Kidney (tissue), 14 donors: ENCODE data around the gene CCDC85A. TPM values are rescaled to one million over a fixed set of nuclear protein-coding genes. Genes with fewer than 3 reads are reported as not detected.

Experiments used
- DNase-seq, 5 donors: peaks; one replicate each; pipeline ENCODE4 v3.0.0-alpha.2; 2013 to 2020
- FAIRE-seq: peaks from 2 replicates; lab custom pipeline; 2012; peaks lifted over from hg19 to GRCh38; lab: Jason Lieb, UNC
- H3K27ac ChIP-seq, 2 donors: one replicate each; pipeline ENCODE4 v1.7.0; 2013; ENCODE audit warnings: low read depth in 2 of 2, low read length in 2 of 2, inconsistent platforms in 1 of 2
- H3K27me3 ChIP-seq: one replicate; pipeline ENCODE4 v1.7.1; 2013; ENCODE audit warnings: low read length, inconsistent platforms; ENCODE audit not compliant: control insufficient read depth, insufficient read depth
- H3K36me3 ChIP-seq, 3 donors: one replicate each; pipeline versions ENCODE4 v1.7.0 to v1.7.1; 2013; ENCODE audit warnings: low read length in 3 of 3, control low read depth in 1 of 3, inconsistent platforms in 1 of 3; ENCODE audit not compliant: insufficient read depth in 3 of 3, control insufficient read depth in 2 of 3
- H3K4me1 ChIP-seq, 3 donors: one replicate each; pipeline versions ENCODE4 v1.7.0 to v1.7.1; 2013; ENCODE audit warnings: low read length in 3 of 3, inconsistent platforms in 1 of 3, low read depth in 1 of 3; ENCODE audit not compliant: control insufficient read depth in 2 of 3, insufficient read depth in 2 of 3
- H3K4me3 ChIP-seq, 3 donors: one replicate each; pipeline versions ENCODE4 v1.7.0 to v1.8.1; 2013; ENCODE audit warnings: low read length in 3 of 3, control low read depth in 1 of 3, inconsistent platforms in 1 of 3
- H3K9ac ChIP-seq, 3 donors: one replicate each; pipeline versions ENCODE4 v1.7.0 to v1.7.1; 2013; ENCODE audit warnings: low read length in 3 of 3, control low read depth in 1 of 3, inconsistent platforms in 1 of 3
- H3K9me3 ChIP-seq, 3 donors: one replicate each; pipeline versions ENCODE4 v1.7.0 to v1.7.1; 2013; ENCODE audit warnings: low read length in 3 of 3, control low read depth in 1 of 3, inconsistent platforms in 1 of 3; ENCODE audit not compliant: control insufficient read depth in 2 of 3, insufficient read depth in 1 of 3
- CTCF ChIP-seq: IDR thresholded peaks from 3 replicates; pipeline ENCODE4 v1.5.1; 2012; ENCODE audit warnings: mild to moderate bottlenecking, moderate library complexity, borderline replicate concordance; ENCODE audit not compliant: insufficient read depth; ENCODE audit errors: extremely low read depth
- intact Hi-C: fragments of 100-400 bp; cut with DNase I; formaldehyde crosslinking; loops from one replicate; pipeline ENCODE4 v1.11.1; 2022
- polyA plus RNA-seq: library from polyadenylated mRNA; stranded (reverse); fragments of 350-450 nt; fragmentation: Illumina TruSeq; extraction: RNeasy Lipid Tissue Mini Kit (QIAGEN cat#74804); gene quantifications from one replicate; pipeline ENCODE4 v1.2.3, GENCODE V29; 2014; ENCODE audit warnings: low read depth, low replicate concordance; ENCODE audit not compliant: insufficient read depth
- total RNA-seq: library from RNA; stranded (reverse); fragmentation: NEBNext Ultra II Directional; extraction: Animal tissue kit (Norgen Biotek cat#: 25700); gene quantifications from one replicate; pipeline ENCODE4 v1.2.1, GENCODE V29; 2021
- donor health status: control.
- donor health status: control.
- donor health status: control.
- donor health status: control.
- donor health status: control.
- donor health status: DM: yes; HTN: yes; CAD: no.
- donor health status: Normal renal cell carcinoma (clear cell type).

Gene CCDC85A
- total and polyA plus RNA-seq, 2 donors from 2014 or later = 0.65 to 2.1 TPM

- FAIRE-seq (no peak), DNase-seq (no peak)
- Histone ChIP-seq H3K27ac (no peak overlapping the region), H3K4me1 (no peaks in the 10 kb centered on the region), H3K9me3 (no peaks in the 10 kb centered on the region), H3K9ac (no peak overlapping the region), H3K36me3 (no peaks in the 10 kb centered on the region), H3K27me3 (no peaks in the 10 kb centered on the region), H3K4me3 (no peak overlapping the region)
- TF ChIP-seq CTCF = no peak
- intact Hi-C loops = no loop called here
These were observed 148.0 kb downstream of the CCDC85A start for GRCh38 chr2:56331810-56332209.

GRCh38 chr2:56333812-56334485, 150.2 kb downstream of the CCDC85A start:
- Histone ChIP-seq H3K36me3 (no peaks in the 10 kb centered on the region), H3K9ac (no peak overlapping the region), H3K27me3 (no peaks in the 10 kb centered on the region), H3K4me1 (no peaks in the 10 kb centered on the region), H3K27ac (no peak overlapping the region), H3K4me3 (no peak overlapping the region), H3K9me3 (no peaks in the 10 kb centered on the region)
- DNase-seq (no peak), FAIRE-seq (no peak)
- intact Hi-C loops = no loop called here
- no peak for TF ChIP-seq CTCF

GRCh38 chr2:56334622-56335021, 150.8 kb downstream of the CCDC85A start:
- intact Hi-C loops = no loop called here
- H3K9ac ChIP-seq = no peak overlapping the region
- no peaks in the 10 kb centered on the region for H3K9me3 ChIP-seq
- TF ChIP-seq CTCF = no peak
- H3K4me1 ChIP-seq = no peaks in the 10 kb centered on the region
- FAIRE-seq = no peak
- DNase-seq = no peak
- no peak overlapping the region for H3K4me3 ChIP-seq
- H3K27me3 ChIP-seq = no peaks in the 10 kb centered on the region
- H3K36me3 ChIP-seq = no peaks in the 10 kb centered on the region
- no peak overlapping the region for H3K27ac ChIP-seq

GRCh38 chr2:56335101-56335500, 151.3 kb downstream of the CCDC85A start:
- no peak for TF ChIP-seq CTCF
- no peak for DNase-seq
- no peaks in the 10 kb centered on the region for H3K9me3 ChIP-seq
- intact Hi-C loops = no loop called here
- H3K36me3 ChIP-seq = no peaks in the 10 kb centered on the region
- H3K4me3 ChIP-seq = no peak overlapping the region
- H3K9ac ChIP-seq = no peak overlapping the region
- no peaks in the 10 kb centered on the region for H3K27me3 ChIP-seq
- FAIRE-seq = no peak
- H3K4me1 ChIP-seq = no peaks in the 10 kb centered on the region
- no peak overlapping the region for H3K27ac ChIP-seq
